SH-SY5Y (cell line): ENCODE data around the gene MEX3D.

Experiments
- GATA2 ChIP-seq: IDR thresholded peaks from 2 replicates; pipeline ENCODE4 v1.6.1; 2011; ENCODE audit warnings: mild to moderate bottlenecking, low read depth, low read length
- GATA3 ChIP-seq: IDR thresholded peaks from 2 replicates; pipeline ENCODE4 v1.6.1; 2011; ENCODE audit warnings: low read depth, mild to moderate bottlenecking, low read length, moderate library complexity

The MEX3D gene

GRCh38 chr19:1523412-1524286 lies 44.5 kb downstream of the MEX3D start, which contains the start of gene PLK5:
Gene PLK5 (plus strand): TSS chr19:1524077. CDS start chr19:1526997, 2,920 bp downstream.
- TF ChIP-seq GATA3 (no peak), GATA2 (no peak)

GRCh38 chr19:1522838-1523237 lies 45.3 kb downstream of the MEX3D start:
- no peak for TF ChIP-seq GATA2
- no peak for TF ChIP-seq GATA3

- no peak for TF ChIP-seq GATA3
- TF ChIP-seq GATA2 = no peak
Observed at GRCh38 chr19:1522061-1522460, 46.1 kb downstream of the MEX3D start.

GRCh38 chr19:1521636-1522035 lies 46.5 kb downstream of the MEX3D start:
- TF ChIP-seq GATA2 (no peak), GATA3 (no peak)

- no peak for TF ChIP-seq GATA3
- no peak for TF ChIP-seq GATA2
Observed at GRCh38 chr19:1520203-1520780, 47.8 kb downstream of the MEX3D start.

GRCh38 chr19:1518471-1518870 lies 49.7 kb downstream of the MEX3D start:
- TF ChIP-seq GATA3 (no peak), GATA2 (no peak)

GRCh38 chr19:1516395-1516753 lies 51.8 kb downstream of the MEX3D start:
- TF ChIP-seq GATA3 = no peak
- no peak for TF ChIP-seq GATA2

- no peak for TF ChIP-seq GATA2
- no peak for TF ChIP-seq GATA3
Observed at GRCh38 chr19:1514986-1515721, 53.0 kb downstream of the MEX3D start.

GRCh38 chr19:1514295-1514661 lies 53.8 kb downstream of the MEX3D start:
- no peak for TF ChIP-seq GATA3
- no peak for TF ChIP-seq GATA2

GRCh38 chr19:1513499-1514294 lies 54.4 kb downstream of the MEX3D start:
- TF ChIP-seq GATA2 (no peak), GATA3 (no peak)

- no peak for TF ChIP-seq GATA3
- no peak for TF ChIP-seq GATA2
Observed at GRCh38 chr19:1512671-1513498, 55.2 kb downstream of the MEX3D start, which contains the start of gene ADAMTSL5. Gene ADAMTSL5 (minus strand): TSS chr19:1513019. CDS start chr19:1510943, 2,076 bp downstream.

- TF ChIP-seq GATA3 (no peak), GATA2 (no peak)
Observed at GRCh38 chr19:1511318-1512317, 56.5 kb downstream of the MEX3D start.

GRCh38 chr19:1510807-1511206 lies 57.3 kb downstream of the MEX3D start:
- no peak for TF ChIP-seq GATA2
- no peak for TF ChIP-seq GATA3
